CD8-positive, alpha-beta memory T cell (primary cell): Measurements from ENCODE around the gene GPR84. TPM values are rescaled to one million over a fixed set of nuclear protein-coding genes. Genes with fewer than 3 reads are reported as not detected.

Experiments used
- CTCF ChIA-PET: fragments of 350-600 bp; sonication (Branson Sonifier 250); formaldehyde crosslinking; loops from one replicate; lab custom pipeline; 2021; ENCODE audit warnings: antibody characterized with exemption; lab: Charles Lee
- POLR2A ChIA-PET: fragments of 350-600 bp; sonication (Branson Sonifier 250); formaldehyde crosslinking; loops from one replicate; lab custom pipeline; 2021; ENCODE audit warnings: antibody characterized with exemption; lab: Charles Lee
- DNase-seq, 5 donors: peaks; one replicate each; pipeline versions ENCODE4 v3.0.0 to v3.0.0-alpha.2; 2020 to 2022; ENCODE audit warnings: mixed read lengths in 1 of 5
- H3K27ac ChIP-seq: one replicate; pipeline ENCODE4 v1.7.0; 2013; ENCODE audit warnings: low read depth, mild to moderate bottlenecking, low read length, moderate library complexity
- H3K27me3 ChIP-seq: 2 replicates; pipeline ENCODE4 v1.7.0; 2013; ENCODE audit warnings: low read length, mild to moderate bottlenecking; ENCODE audit not compliant: insufficient read depth, poor library complexity, severe bottlenecking
- H3K36me3 ChIP-seq: 2 replicates; pipeline ENCODE4 v1.7.0; 2013; ENCODE audit warnings: mild to moderate bottlenecking, low read length, moderate library complexity; ENCODE audit not compliant: insufficient read depth
- H3K4me1 ChIP-seq: 2 replicates; pipeline ENCODE4 v1.7.0; 2013; ENCODE audit warnings: mild to moderate bottlenecking, low read length, moderate library complexity; ENCODE audit not compliant: insufficient read depth
- H3K4me3 ChIP-seq: 2 replicates; pipeline ENCODE4 v1.7.0; 2013; ENCODE audit warnings: mild to moderate bottlenecking, low read length
- H3K9me3 ChIP-seq: 2 replicates; pipeline ENCODE4 v1.7.0; 2013; ENCODE audit warnings: mild to moderate bottlenecking, low read length
- H3K27ac Mint-ChIP-seq, 8 donors: one replicate each; pipeline ENCODE4 v1.8.0; 2020 to 2021; ENCODE audit warnings: mixed read lengths in 8 of 8, mild to moderate bottlenecking in 6 of 8, inconsistent platforms in 3 of 8, moderate library complexity in 3 of 8
- H3K27me3 Mint-ChIP-seq, 2 donors: one replicate each; pipeline ENCODE4 v1.8.0; 2020 to 2021; ENCODE audit warnings: mixed read lengths in 2 of 2, mild to moderate bottlenecking in 1 of 2, moderate library complexity in 1 of 2
- H3K36me3 Mint-ChIP-seq, 3 donors: one replicate each; pipeline ENCODE4 v1.8.0; 2020 to 2021; ENCODE audit warnings: mixed read lengths in 3 of 3, inconsistent platforms in 1 of 3, mild to moderate bottlenecking in 1 of 3
- H3K4me1 Mint-ChIP-seq, 3 donors: one replicate each; pipeline ENCODE4 v1.8.0; 2020 to 2021; ENCODE audit warnings: mixed read lengths in 3 of 3, inconsistent platforms in 1 of 3, mild to moderate bottlenecking in 1 of 3
- H3K4me3 Mint-ChIP-seq, 7 donors: one replicate each; pipeline ENCODE4 v1.8.0; 2020 to 2021; ENCODE audit warnings: mixed read lengths in 7 of 7, mild to moderate bottlenecking in 6 of 7, moderate library complexity in 4 of 7, inconsistent platforms in 2 of 7
- H3K9me3 Mint-ChIP-seq, 5 donors: one replicate each; pipeline ENCODE4 v1.8.0; 2020 to 2022; ENCODE audit warnings: mixed read lengths in 5 of 5, mild to moderate bottlenecking in 3 of 5, moderate library complexity in 2 of 5, inconsistent platforms in 1 of 5
- polyA plus RNA-seq: library from polyadenylated mRNA; unstranded; fragments of 300-500 nt; fragmentation: Illumina TruSeq; gene quantifications from one replicate; pipeline ENCODE4 v1.2.3, GENCODE V29; 2021
- total RNA-seq, 2 experiments: library from RNA; stranded (reverse); gene quantifications; one replicate each; pipeline ENCODE4 v1.2.3, GENCODE V29; 2021

GPR84 gene
- total and polyA plus RNA-seq, 3 experiments from 2014 or later, result 0.15 to 0.16 TPM; not detected in 1

GRCh38 chr12:54351341-54351740, 12.9 kb downstream of the GPR84 start:
- H3K4me3 Mint-ChIP-seq, result peak overlapping the region in 1 of 7 donors; percentile 23
- peak overlapping the region in 3 of 8 donors; percentile 14 to 52 (median 21) for H3K27ac Mint-ChIP-seq
- no peaks in the 10 kb centered on the region for H3K27me3 ChIP-seq
- no peaks in the 10 kb centered on the region for H3K27me3 Mint-ChIP-seq
- no peak overlapping the region for H3K4me3 ChIP-seq
- ChIA-PET POLR2A (interaction anchor here (0.7 kb wide), 1 partner anchor 14 kb away, joined by 3 read pairs; no protein-coding TSS in a partner anchor), CTCF (interaction anchor here (1.1 to 2.3 kb wide), 5 partner anchors 10 to 28 kb away, joined by 3 to 7 read pairs (median 5); partner anchors contain the start of gene COPZ1)
- peaks cover 14% of the 10 kb centered on the region for H3K4me1 ChIP-seq
- no peaks in the 10 kb centered on the region for H3K9me3 ChIP-seq
- H3K27ac ChIP-seq, result no peak overlapping the region
- peaks cover 12 to 59% (median 25%) of the 10 kb centered on the region in 3 donors for H3K36me3 Mint-ChIP-seq
- H3K36me3 ChIP-seq, result peaks cover 39% of the 10 kb centered on the region
- DNase-seq, result no peak
- H3K9me3 Mint-ChIP-seq, result no peaks in the 10 kb centered on the region
- H3K4me1 Mint-ChIP-seq, result peaks cover 9 to 12% (median 10%) of the 10 kb centered on the region in 3 donors

GRCh38 chr12:54350743-54351142, 13.5 kb downstream of the GPR84 start:
- peaks cover 9 to 12% (median 10%) of the 10 kb centered on the region in 3 donors for H3K4me1 Mint-ChIP-seq
- no peak overlapping the region for H3K4me3 Mint-ChIP-seq
- no peak overlapping the region for H3K4me3 ChIP-seq
- ChIA-PET CTCF (interaction anchor here (1.1 to 2.3 kb wide), 4 partner anchors 10 to 28 kb away, joined by 3 to 7 read pairs (median 4); partner anchors contain the start of gene COPZ1), POLR2A (interaction anchor here (0.7 kb wide), 1 partner anchor 13 kb away, joined by 3 read pairs; no protein-coding TSS in a partner anchor)
- H3K36me3 ChIP-seq, result peaks cover 43% of the 10 kb centered on the region
- peaks cover 14% of the 10 kb centered on the region for H3K4me1 ChIP-seq
- DNase-seq, result no peak
- H3K36me3 Mint-ChIP-seq, result peaks cover 12 to 64% (median 25%) of the 10 kb centered on the region in 3 donors
- H3K27me3 ChIP-seq, result no peaks in the 10 kb centered on the region
- no peaks in the 10 kb centered on the region for H3K27me3 Mint-ChIP-seq
- H3K27ac ChIP-seq, result no peak overlapping the region
- peak overlapping the region in 2 of 8 donors; percentile 12 to 60 for H3K27ac Mint-ChIP-seq
- no peaks in the 10 kb centered on the region for H3K9me3 ChIP-seq
- H3K9me3 Mint-ChIP-seq, result no peaks in the 10 kb centered on the region

GRCh38 chr12:54349679-54350078, 14.6 kb downstream of the GPR84 start:
- POLR2A ChIA-PET, result no interaction called here
- peak overlapping the region in 1 of 8 donors; percentile 49 for H3K27ac Mint-ChIP-seq

GRCh38 chr12:54349036-54349435, 15.2 kb downstream of the GPR84 start:
- peaks cover 12 to 74% (median 28%) of the 10 kb centered on the region in 3 donors for H3K36me3 Mint-ChIP-seq
- POLR2A ChIA-PET, result no interaction called here

More at GRCh38 chr12:54349679-54350078, 14.6 kb downstream of the GPR84 start:
- CTCF ChIA-PET, result interaction anchor here (2.0 to 2.3 kb wide), 2 partner anchors 11 to 25 kb away, joined by 5 to 7 read pairs; partner anchors contain the start of gene COPZ1
- H3K27me3 Mint-ChIP-seq, result no peaks in the 10 kb centered on the region
- Histone ChIP-seq H3K36me3 (peaks cover 52% of the 10 kb centered on the region), H3K4me1 (peaks cover 14% of the 10 kb centered on the region), H3K27me3 (no peaks in the 10 kb centered on the region), H3K4me3 (no peak overlapping the region), H3K9me3 (no peaks in the 10 kb centered on the region), H3K27ac (no peak overlapping the region)
- no peaks in the 10 kb centered on the region for H3K9me3 Mint-ChIP-seq
- H3K4me1 Mint-ChIP-seq, result peaks cover 9 to 12% (median 10%) of the 10 kb centered on the region in 3 donors
- DNase-seq, result no peak
- peaks cover 12 to 73% (median 28%) of the 10 kb centered on the region in 3 donors for H3K36me3 Mint-ChIP-seq
- H3K4me3 Mint-ChIP-seq, result no peak overlapping the region

DNA sequence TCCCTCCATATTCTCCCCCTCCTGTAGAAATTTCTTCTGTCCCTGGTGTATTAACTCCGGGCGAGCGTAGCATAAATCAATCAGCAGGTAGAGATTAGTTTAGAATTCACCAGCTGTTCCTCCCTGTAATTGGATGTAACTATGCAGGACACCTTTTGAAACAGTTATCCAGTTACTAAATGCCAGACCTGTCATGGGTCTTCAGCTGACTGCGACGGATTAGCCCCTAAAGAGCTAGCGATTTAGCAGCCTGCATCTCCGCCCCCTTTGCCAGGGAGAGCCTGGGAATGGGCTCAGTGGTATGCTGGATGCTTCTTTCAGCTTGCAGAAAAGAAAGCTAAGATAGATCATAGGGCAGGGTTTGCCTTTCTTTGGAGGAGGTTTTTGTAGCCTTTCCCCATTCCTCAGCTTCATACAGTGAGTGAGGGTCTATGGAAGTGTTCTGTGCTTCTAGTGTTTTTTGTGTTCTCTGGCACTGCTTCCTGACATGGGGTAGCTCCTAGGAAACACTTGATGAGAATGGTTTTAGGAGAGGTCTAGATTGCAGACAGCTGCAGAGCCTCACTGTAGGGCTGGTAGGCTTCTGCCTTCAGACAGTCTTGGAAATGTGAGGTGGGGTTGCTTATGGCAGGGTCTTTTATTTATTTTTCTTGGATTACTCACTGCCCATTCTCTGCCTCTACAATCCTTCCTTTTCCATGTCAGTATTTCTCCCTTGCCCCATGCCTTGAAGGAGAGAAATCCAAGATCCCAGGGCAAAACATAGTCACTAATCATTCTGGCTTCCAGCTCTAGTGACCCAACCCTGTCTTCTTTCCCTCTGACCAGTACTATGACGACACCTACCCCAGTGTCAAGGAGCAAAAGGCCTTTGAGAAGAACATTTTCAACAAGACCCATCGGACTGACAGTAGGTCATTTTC, 22.6 kb downstream of the GPR84 start:
- Mint-ChIP-seq H3K4me3 (no peak overlapping the region), H3K36me3 (peaks cover 7 to 72% (median 21%) of the 10 kb centered on the region in 3 donors), H3K9me3 (no peaks in the 10 kb centered on the region), H3K27me3 (no peaks in the 10 kb centered on the region), H3K27ac (peak overlapping the region in 3 of 8 donors; percentile 13 to 62 (median 33)), H3K4me1 (peaks cover 12 to 38% (median 34%) of the 10 kb centered on the region in 3 donors)
- no peaks in the 10 kb centered on the region for H3K4me1 ChIP-seq
- no peak for DNase-seq
- no peaks in the 10 kb centered on the region for H3K27me3 ChIP-seq
- no peak overlapping the region for H3K27ac ChIP-seq
- no peaks in the 10 kb centered on the region for H3K9me3 ChIP-seq
- peaks cover 50% of the 10 kb centered on the region for H3K36me3 ChIP-seq
- POLR2A ChIA-PET, result no interaction called here
- CTCF ChIA-PET, result interaction anchor here (0.9 to 1.5 kb wide), 2 partner anchors 17 to 47 kb away, joined by 3 to 5 read pairs; partner anchors contain the start of gene COPZ1
- no peak overlapping the region for H3K4me3 ChIP-seq

More at GRCh38 chr12:54349036-54349435, 15.2 kb downstream of the GPR84 start:
- CTCF ChIA-PET, result interaction anchor here (2.3 kb wide), 1 partner anchor 12 kb away, joined by 7 read pairs; no protein-coding TSS in a partner anchor
- peaks cover 53% of the 10 kb centered on the region for H3K36me3 ChIP-seq
- no peak overlapping the region for H3K4me3 ChIP-seq
- H3K4me1 ChIP-seq, result peaks cover 14% of the 10 kb centered on the region
- H3K9me3 Mint-ChIP-seq, result no peaks in the 10 kb centered on the region
- no peak overlapping the region for H3K27ac ChIP-seq
- H3K9me3 ChIP-seq, result no peaks in the 10 kb centered on the region
- H3K27me3 ChIP-seq, result no peaks in the 10 kb centered on the region
- no peak overlapping the region for H3K4me3 Mint-ChIP-seq
- peaks cover 9 to 12% (median 10%) of the 10 kb centered on the region in 3 donors for H3K4me1 Mint-ChIP-seq
- no peaks in the 10 kb centered on the region for H3K27me3 Mint-ChIP-seq
- peak overlapping the region in 1 of 8 donors; percentile 16 for H3K27ac Mint-ChIP-seq
- DNase-seq, result no peak

GRCh38 chr12:54340846-54341245, 23.4 kb downstream of the GPR84 start:
- no peaks in the 10 kb centered on the region for H3K9me3 Mint-ChIP-seq
- CTCF ChIA-PET, result interaction anchor here (1.5 kb wide), 1 partner anchor 16 kb away, joined by 5 read pairs; the partner anchor contains the start of gene COPZ1
- Histone ChIP-seq H3K36me3 (peaks cover 46% of the 10 kb centered on the region), H3K27ac (no peak overlapping the region), H3K4me1 (no peaks in the 10 kb centered on the region), H3K9me3 (no peaks in the 10 kb centered on the region), H3K27me3 (no peaks in the 10 kb centered on the region), H3K4me3 (no peak overlapping the region)
- peak overlapping the region in 3 of 8 donors; percentile 13 to 75 (median 62) for H3K27ac Mint-ChIP-seq
- no peaks in the 10 kb centered on the region for H3K27me3 Mint-ChIP-seq
- DNase-seq, result no peak
- POLR2A ChIA-PET, result no interaction called here
- peaks cover 14 to 41% (median 37%) of the 10 kb centered on the region in 3 donors for H3K4me1 Mint-ChIP-seq
- peaks cover 7 to 68% (median 21%) of the 10 kb centered on the region in 3 donors for H3K36me3 Mint-ChIP-seq
- no peak overlapping the region for H3K4me3 Mint-ChIP-seq

- H3K9me3 ChIP-seq, result no peaks in the 10 kb centered on the region
- H3K27me3 ChIP-seq, result no peaks in the 10 kb centered on the region
- no peak for DNase-seq
- Mint-ChIP-seq H3K36me3 (peaks cover 7 to 54% (median 18%) of the 10 kb centered on the region in 3 donors), H3K27ac (no peak overlapping the region), H3K9me3 (no peaks in the 10 kb centered on the region), H3K4me3 (no peak overlapping the region), H3K27me3 (no peaks in the 10 kb centered on the region), H3K4me1 (peaks cover 15 to 43% (median 41%) of the 10 kb centered on the region in 3 donors)
- H3K4me1 ChIP-seq, result no peaks in the 10 kb centered on the region
- POLR2A ChIA-PET, result no interaction called here
- H3K4me3 ChIP-seq, result no peak overlapping the region
- peak overlapping the region; percentile 28 for H3K27ac ChIP-seq
- CTCF ChIA-PET, result interaction anchor here (5.9 to 6.5 kb wide), 2 partner anchors 13 to 20 kb away, joined by 37 to 48 read pairs; partner anchors contain the start of gene COPZ1
- H3K36me3 ChIP-seq, result peaks cover 32% of the 10 kb centered on the region
Observed at GRCh38 chr12:54338698-54339296, 25.5 kb downstream of the GPR84 start.
